Cardiac septum (tissue), 1 donor: ENCODE measurements around the gene FAM47E. TPM values are rescaled to one million over a fixed set of nuclear protein-coding genes. Genes with fewer than 3 reads are reported as not detected.

Source experiments
- DNase-seq: peaks from one replicate; pipeline ENCODE4 v3.0.0-alpha.2; 2020; ENCODE audit warnings: low spot score
- intact Hi-C: fragments of 100-400 bp; cut with DNase I; formaldehyde crosslinking; loops from one replicate; pipeline ENCODE4 v1.14.0; 2022
- long read RNA-seq: library from polyadenylated mRNA; unstranded; transcript quantifications from one replicate; pipeline ENCODE4 v2.0.0, GENCODE V29; 2021
- total RNA-seq: library from RNA; stranded (reverse); fragmentation: NEBNext Ultra II Directional; extraction: Animal tissue kit (Norgen Biotek cat#: 25700); gene quantifications from one replicate; pipeline ENCODE4 v1.2.1, GENCODE V29; 2021
- donor health status: DM: no; HTN: no; CAD: no.

FAM47E gene, protein sequence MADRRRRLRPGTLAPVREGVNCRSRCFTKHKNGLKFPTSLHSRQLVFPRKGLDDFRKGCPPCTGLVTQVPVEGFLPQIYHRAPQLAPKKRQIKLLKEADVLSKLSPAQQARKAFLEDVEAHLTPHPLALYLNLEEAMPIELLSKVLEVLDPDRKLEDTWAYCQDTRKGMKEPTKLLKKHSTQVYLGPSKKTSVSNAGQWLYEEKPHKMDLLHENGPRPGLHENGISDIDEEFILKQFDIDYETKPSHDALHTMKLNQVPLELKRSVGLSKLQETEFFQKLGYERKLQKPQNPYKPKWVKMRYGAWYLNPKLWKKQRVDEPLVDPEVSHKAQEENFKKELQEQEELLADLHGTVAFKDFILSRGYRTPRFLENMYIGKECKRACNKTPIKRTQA
- total RNA-seq = 2.9 TPM
- long read RNA-seq, partial matches to known transcripts = 0 of 6 reads
- long read RNA-seq, other reads (novel, unspliced or antisense) = 5 of 6 reads

DNA sequence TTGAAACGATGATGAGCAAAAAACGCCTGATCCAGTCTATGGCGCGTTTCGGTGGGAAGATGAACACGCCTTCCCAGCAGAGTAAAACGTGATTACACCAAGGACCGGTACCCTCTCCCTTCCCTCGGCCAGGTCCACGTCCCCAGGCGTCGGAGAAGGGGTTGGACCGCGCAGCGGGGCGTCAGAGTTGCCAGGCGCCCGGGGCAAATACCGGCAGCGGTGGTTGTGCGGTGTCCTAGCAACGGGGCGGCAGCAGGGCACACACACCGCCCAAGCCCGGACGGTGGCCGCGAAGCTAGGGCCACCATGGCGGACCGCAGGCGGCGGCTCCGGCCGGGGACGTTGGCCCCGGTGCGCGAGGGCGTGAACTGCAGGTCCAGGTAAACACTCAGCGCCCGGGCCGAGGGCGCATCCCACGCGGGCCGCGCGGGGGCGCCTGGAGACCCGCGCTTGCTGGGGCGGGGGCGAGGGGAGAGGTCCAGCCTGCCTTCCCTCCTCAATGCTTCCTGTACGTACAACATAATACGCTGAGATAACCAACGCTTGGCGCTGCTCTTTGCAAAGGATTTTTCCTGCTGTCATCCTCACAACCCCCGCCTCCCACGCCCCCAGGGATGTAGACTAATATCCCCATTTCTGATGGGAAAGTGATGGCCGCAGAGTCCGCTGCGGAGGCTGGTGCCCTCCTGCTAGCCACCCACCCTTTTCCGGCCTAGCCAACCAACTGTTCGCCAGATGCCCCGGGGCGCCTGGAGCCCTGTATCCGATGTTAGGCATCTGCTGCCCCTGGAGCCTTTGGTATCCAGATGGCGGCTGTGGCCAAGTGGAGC is at the start of gene FAM47E:
Gene FAM47E, plus strand, starts transcription at position 281 of the 830 bp plus-strand sequence. Its CDS starts 26 bp downstream, at position 307.
- intact Hi-C loops = loop anchor here (5.0 kb wide), 2 partner anchors 56 to 69 kb away; partner anchors contain the start of gene STBD1
- DNase-seq = peak; percentile 89

DNA sequence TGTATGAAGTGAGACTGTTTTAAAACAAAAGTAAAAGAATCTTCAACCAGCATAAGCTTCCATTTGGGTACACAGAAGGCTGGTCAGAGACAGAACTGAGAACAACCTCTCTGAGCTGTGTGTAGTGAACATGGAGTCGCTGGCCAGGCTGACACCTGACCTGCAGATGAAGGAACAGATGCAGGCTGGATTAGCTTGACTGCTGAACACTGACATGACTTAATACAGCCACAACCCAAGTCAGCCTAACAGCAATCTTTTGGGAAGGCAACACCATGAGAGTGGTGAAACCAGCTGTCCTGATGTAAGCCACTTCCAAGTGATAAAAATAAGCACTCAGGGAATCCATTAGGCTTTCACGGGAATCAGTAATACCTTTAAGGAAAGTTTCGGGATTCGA is 48.0 kb upstream of the FAM47E start:
- no peak for DNase-seq
- intact Hi-C loops = no loop called here

DNA sequence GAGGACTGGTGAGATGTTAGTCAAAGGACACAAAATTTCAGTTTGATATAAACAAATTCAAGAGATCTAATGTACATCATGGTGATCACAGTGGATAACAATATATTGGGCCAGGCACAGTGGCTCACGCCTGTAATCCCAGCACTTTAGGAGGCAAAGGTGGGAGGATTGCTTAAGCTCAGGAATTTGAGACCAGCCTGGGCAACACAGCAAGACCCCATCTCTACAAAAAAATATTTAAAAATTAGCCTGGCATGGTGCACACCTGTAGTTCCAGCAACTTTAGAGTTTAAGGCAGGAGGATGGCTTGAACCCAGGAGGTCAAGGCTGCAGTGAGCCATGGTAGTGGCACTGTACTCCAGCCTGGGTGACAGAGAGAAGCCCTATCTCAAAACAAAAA is 46.6 kb upstream of the FAM47E start:
- no peak for DNase-seq
- intact Hi-C loops = no loop called here

DNA sequence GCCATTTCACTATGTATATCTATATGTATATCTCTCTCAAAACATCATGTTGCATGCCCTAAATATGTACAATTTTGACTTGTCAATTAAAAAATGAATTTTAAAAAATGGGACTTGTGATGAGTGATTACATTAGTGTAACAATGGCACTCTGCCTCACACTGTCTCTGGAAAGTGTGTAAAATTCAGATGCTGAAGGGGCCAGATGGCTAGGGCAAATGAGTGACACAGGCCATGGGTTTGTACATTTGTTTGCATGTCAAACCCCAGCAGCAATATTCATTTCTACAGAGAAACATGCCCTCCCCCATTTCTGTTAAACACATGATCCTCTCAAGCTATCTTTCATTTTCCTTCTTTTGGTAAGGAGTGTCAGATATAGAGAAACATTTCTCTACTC is 46.0 kb upstream of the FAM47E start:
- no peak for DNase-seq
- intact Hi-C loops = no loop called here

DNA sequence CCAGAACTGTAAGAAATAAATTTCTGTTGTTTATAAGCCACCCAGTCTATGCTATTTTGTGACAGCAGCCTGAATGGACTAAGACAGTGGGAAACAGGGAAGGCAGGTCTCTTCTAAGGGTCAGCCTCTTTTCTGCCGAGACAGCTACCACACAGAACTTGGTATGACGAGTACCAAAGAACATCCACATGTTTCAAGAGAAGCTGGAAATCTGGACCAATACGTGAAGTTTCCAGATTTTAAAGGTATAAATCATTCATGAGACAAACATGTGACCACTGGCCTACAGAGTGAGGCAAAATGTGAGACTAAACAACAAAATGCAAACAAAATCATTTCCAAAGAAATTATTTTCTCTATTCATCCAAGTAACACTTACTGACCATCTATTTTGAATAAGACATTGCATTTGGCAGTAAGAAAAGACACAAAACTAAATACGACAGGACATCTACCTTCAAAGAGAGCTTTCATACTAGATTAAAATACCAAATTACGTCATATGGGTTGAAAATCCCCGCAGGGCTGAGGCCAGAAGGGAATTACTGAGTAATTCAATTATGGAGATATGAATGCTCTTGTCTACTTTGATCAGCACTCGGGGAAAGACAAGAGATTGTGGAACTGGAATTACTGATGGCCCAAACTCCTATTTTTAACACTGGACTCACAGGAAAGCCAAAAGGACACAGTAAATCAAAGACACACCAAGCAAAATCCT is 45.1 kb upstream of the FAM47E start:
- no peak for DNase-seq
- intact Hi-C loops = no loop called here

DNA sequence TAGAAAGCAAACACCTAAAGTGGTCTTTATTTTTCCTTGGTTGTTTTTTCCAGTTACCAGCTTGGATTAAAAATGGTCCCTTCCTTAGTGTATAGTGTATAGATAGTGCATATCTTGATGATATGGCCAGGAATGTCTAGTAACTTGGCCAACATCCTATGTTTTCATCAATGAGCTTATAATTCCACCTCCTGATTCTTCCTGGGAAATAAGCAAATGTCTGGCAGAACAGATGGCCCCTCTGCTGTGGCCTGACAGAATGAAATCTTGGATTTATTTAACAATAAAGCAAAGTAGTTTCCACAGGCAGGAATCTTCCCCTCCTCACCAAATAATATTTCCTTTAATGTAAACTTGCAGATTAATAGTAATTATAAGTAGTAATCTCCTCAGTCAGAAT is 44.0 kb upstream of the FAM47E start:
- DNase-seq = no peak
- intact Hi-C loops = no loop called here

DNA sequence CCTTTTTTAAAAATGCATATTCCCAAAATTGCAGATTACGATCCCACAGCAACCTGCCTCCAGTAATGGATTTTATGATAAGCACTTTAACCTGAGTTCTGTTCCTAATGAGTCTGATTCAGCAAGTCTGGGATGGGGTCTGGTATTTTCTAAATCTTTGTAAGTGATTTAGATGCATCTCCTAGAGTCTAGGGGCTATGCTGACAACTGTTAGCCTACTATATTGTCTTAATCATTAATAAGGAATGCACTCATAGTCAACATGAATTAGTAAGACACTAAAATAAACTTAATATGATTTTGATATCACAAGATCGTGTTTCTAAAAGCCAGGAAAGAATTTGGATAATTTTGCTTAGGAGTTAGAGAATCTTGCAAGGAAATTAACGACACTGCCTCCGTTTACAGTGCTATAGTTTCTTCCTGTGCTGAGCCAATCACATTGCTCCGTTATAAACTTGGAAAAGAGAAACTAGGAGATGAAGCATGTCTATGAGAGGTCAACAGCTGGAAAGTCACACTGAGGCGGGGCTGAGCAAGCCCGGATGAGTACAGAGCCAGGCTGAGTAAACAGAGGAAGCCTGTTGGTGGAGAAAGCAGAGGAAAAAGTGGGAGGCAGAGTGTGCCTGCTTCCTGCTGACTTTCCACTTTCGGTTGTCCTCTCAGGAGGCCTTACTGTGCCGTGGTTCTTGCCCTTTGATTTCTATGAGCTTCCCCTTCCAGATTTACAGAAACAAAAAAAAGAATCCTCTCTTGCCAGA is 43.3 kb upstream of the FAM47E start:
- intact Hi-C loops = no loop called here

DNA sequence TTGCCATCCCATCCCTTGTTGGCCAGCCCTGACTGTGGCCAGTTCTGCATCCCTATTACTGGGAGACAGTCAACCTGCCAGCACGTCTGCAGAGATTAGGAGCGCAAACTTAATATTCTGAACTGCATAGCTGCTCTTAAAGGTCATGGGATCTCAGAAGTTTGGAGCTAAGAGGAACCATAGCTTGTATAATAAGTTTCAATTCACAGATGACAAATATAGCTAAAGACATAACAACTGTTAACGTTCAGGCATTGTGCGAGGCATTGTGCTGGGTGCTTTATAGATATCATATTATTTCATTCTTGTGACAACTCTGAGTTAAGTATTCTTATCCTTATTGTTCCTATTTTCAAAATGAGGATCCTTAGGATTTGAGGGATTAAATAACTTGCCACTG is 41.6 kb upstream of the FAM47E start:
- no peak for DNase-seq
- intact Hi-C loops = loop anchor here (5.0 kb wide), 1 partner anchor 63 kb away; the partner anchor contains the start of gene NUP54

More for the DNA sequence above, 43.3 kb upstream of the FAM47E start:
- DNase-seq = peak; percentile 82

DNA sequence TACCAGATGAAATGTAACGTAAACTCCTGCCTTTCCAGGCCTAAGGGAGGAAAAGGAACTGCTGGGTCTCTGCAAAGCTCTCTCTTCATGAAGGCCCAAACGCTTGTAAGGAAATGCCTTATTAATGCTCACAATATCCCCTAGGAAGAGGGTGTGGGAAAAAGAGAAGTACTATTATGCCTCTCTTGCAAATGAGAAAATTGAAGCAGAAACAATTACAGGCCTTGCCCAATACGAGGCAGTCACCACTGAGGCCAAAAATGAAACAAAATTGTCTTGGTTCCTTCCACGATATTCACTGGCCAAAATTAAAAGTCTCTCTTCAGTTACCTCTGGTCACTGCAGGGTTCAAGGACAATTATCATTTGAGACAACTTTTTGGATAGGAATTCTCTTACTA is 41.1 kb upstream of the FAM47E start:
- intact Hi-C loops = loop anchor here (5.0 kb wide), 1 partner anchor 63 kb away; the partner anchor contains the start of gene NUP54
- no peak for DNase-seq

DNA sequence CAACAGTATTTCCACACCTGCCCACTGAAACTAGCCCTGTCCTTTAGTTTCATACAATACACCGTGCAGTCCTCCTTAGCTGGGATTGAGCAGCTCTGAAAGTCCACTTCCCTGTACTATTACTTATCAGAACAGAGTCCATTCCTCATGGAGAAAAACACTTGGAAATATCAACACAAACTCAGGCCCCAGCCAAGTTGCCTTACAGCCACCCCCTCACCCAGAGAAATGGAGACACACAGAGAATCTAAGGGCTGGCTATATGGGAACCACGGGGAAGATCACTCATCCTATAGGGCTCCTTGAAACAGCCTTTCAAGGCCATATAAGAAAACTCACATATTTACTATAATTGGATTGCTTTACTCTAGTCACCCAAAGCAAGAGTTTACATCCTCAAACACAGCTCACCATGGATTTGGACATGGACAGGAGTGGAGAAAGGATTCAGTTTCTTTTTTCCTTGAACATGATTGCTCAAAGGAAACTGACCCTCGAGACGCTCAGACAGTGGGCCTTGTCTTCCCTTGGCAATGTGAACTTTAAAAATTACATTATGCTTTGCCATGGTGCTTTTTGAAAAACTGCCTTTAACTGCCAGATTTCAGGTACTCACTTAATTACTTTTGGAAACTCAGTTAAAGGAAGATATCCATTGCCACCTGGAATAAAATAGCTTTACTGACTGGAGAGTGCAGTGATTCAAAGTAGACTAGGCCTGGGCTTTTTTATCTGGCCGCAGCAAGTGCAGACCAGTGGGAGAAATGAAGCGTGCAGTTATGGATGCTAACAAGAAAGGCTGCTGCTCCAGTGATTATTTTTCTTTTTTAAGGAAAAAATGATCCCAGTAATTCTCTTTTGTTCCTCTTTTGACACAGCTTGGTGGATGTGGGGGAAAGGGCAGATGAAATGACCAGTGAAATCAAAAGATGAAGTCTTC is 39.5 kb upstream of the FAM47E start:
- DNase-seq = no peak
- intact Hi-C loops = loop anchor here (2.0 to 5.0 kb wide), 2 partner anchors 65 to 95 kb away; partner anchors contain the start of genes NUP54 and STBD1

DNA sequence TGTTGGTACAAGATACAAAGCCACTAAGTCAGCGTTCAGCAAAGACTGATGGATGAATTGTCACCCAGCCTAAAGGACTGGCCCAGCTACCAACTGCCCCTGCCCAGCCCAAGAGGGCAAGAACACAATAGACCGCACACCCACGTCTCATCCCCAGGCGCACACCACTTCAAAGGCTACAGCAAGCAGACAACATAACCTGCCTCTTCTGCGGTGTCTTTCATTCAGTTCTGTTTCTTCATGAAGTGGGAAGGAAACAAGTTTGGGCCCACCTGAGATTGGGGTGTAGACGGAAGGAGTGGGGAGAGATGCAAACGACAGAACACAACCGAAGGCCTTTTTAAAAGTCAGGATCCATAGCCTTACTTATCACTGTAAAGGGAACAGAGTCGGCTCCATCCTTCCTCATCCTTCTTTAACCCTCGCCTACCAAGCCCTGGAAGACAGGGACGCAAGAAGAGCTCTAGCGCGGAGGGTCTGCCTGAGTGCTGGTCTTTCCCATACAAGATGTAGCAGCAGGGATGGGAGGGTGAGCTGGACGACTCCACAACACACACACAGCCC is 38.6 kb upstream of the FAM47E start:
- DNase-seq = no peak

DNA sequence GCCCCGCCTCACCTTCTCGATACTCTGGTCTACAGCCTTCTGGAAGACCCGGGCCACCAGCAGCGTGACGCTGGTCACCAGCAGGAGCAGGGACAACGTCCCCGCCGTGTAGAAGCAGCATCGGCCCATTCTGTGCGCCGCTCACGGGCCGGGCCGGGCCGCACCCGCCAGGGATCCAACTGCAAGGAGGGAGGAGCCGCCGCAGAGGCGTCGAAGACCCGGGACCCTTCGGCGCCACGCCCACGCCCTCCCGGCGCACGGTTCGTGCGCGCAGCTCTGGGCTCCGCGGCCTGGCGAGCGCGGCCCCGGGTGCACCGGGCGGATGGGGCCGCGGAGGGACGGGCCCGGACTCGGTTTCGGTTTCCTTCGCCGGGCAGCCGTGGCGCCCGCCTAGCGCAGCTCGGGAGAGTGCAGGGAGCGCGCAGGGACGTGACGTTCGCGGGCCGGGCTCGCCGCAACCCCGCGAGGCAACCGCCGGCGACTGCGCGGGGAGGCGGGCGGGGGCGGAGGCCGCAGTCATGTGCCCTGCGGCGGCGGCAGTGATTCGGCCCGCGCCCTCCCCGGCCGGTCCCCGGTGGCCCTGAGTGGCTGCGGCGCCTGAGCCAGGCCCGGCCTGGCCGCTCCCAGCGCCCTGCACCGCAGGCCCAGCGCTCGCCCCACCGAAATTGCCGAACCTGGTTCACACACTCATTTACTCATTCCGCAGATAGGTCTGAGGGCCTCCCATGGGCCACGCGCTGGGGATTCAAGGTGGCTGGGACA is 37.9 kb upstream of the FAM47E start, which contains the start of gene SCARB2:
Gene SCARB2, minus strand, starts transcription at position 410 of the 762 bp plus-strand sequence. Its CDS starts 281 bp downstream, at position 129.
- intact Hi-C loops = loop anchor here (2.0 to 5.0 kb wide), 2 partner anchors 66 to 93 kb away; partner anchors contain the start of genes NUP54 and STBD1
- DNase-seq = peak; percentile 94

More for the DNA sequence above, 38.6 kb upstream of the FAM47E start:
- intact Hi-C loops = loop anchor here (2.0 to 5.0 kb wide), 2 partner anchors 66 to 94 kb away; partner anchors contain the start of genes NUP54 and STBD1

DNA sequence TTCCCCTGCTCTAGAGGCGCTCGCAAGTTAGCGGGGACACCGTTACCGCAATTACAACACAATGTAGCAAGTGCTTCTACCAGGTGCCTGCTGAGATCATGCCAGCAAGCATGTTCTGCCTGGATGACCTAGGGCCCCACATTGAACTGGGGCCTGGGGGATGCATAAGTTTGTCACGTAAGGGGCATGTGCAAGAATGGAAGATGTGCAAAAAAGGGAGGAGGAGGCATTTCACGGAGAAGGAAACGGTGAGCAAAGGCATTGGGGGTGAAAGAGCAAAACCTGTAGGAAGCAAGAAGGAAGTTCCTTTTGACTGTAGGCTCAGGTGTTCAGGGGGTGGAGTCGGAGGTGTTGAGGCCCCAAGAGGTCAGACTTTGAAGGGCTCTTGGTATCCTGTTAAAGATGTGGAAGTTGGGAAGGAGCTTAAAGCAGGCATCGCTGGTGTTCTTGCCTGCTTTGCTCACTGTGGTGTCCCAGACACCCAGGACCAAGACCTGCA is 37.3 kb upstream of the FAM47E start:
- intact Hi-C loops = loop anchor here (5.0 kb wide), 1 partner anchor 67 kb away; the partner anchor contains the start of gene NUP54
- DNase-seq = no peak

DNA sequence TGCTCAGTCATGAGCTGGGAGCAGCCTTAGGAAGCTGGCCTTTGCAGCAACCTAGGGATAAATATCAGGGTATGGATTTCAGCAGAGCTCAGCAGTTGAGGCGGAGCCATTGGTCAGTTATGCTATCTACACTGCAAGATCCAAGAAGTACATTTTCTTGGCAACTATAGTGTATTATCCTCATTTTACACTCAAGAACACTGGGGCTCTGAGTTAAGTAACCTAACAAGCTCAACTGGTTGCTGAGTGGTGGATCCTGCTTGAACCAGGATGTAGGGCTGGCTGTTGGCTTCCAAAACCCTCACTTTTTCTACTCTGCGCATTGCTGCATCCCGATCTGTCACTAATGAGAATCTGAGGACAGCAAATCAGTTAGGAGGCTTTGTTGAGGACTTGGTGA is 36.4 kb upstream of the FAM47E start:
- intact Hi-C loops = no loop called here
- no peak for DNase-seq

DNA sequence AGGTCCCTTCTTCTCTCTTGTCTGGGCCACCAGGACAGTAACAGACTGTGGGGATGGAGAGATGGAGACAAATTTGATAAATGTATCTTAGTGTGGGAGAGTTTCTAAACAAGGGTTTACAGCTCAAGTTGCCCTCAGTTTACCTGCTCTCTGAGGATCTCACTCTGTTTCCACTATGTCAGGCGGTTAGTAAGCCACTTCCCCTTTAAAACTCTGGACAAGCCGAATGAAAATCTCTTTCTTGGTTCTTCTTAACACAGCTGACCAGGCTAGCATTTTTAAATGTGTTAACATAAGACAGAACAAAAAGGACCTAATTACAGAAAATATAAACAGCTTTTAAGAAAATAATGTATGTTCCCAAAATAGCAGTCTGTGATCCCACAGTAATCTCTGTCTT is 35.0 kb upstream of the FAM47E start:
- intact Hi-C loops = no loop called here
- no peak for DNase-seq
